Heart right ventricle (tissue), 16 donors: ENCODE results near the gene MYO15A. TPM values are rescaled to one million over a fixed set of nuclear protein-coding genes. Genes with fewer than 3 reads are reported as not detected.

Experiments used
- ATAC-seq, 8 donors: fragments of 200-7000 bp; cut with Tn5 transposase; one replicate each; pipeline ENCODE4 v1.9.1; 2020; ENCODE audit warnings: mild to moderate bottlenecking in 8 of 8, moderate library complexity in 8 of 8, moderate number of reproducible peaks in 1 of 8
- DNase-seq, 2 donors: peaks; one replicate each; pipeline ENCODE4 v3.0.0-alpha.2; 2020
- H3K27ac ChIP-seq, 10 donors: fragments of 200-600 bp; sonication (generic) in 2 of 10; one replicate each; pipeline versions ENCODE4 v1.5.0 to v1.8.0; 2020 to 2022; ENCODE audit warnings: mild to moderate bottlenecking in 3 of 10
- H3K27me3 ChIP-seq, 7 donors: fragments of 200-600 bp; one replicate each; pipeline ENCODE4 v1.8.0; 2021 to 2022; ENCODE audit warnings: mild to moderate bottlenecking in 2 of 7
- H3K36me3 ChIP-seq, 9 donors: fragments of 200-600 bp; sonication (generic) in 1 of 9; one replicate each; pipeline versions ENCODE4 v1.5.0 to v1.8.0; 2020 to 2022; ENCODE audit warnings: mild to moderate bottlenecking in 2 of 9
- H3K4me1 ChIP-seq, 9 donors: fragments of 200-600 bp; sonication (generic) in 1 of 9; one replicate each; pipeline versions ENCODE4 v1.5.0 to v1.8.0; 2020 to 2022; ENCODE audit warnings: mild to moderate bottlenecking in 4 of 9
- H3K4me3 ChIP-seq, 10 donors: fragments of 200-600 bp; sonication (generic) in 2 of 10; one replicate each; pipeline versions ENCODE4 v1.5.0 to v1.8.0; 2020 to 2022; ENCODE audit warnings: mild to moderate bottlenecking in 7 of 10, moderate library complexity in 2 of 10
- H3K9me3 ChIP-seq, 11 donors: fragments of 200-600 bp in 10 of 11; sonication (generic) in 2 of 11; one replicate each; pipeline versions ENCODE4 v1.5.0 to v1.8.0; 2013 to 2022; ENCODE audit warnings: mild to moderate bottlenecking in 2 of 11, control low read depth in 1 of 11, moderate library complexity in 1 of 11
- WGBS, 2 donors: extraction: QIAGEN DNeasy Blood & Tissue Kit; methylation state at CpG; one replicate each; pipeline ENCODE4 v1.1.7; 2013; ENCODE audit warnings: inconsistent platforms in 1 of 2; 5-methylcytosine and 5-hydroxymethylcytosine counted together
- intact Hi-C, 10 donors: fragments of 100-400 bp; cut with DNase I; formaldehyde crosslinking; loops; one replicate each; pipeline versions ENCODE4 v1.11.1 to v1.14.2; 2022
- polyA plus RNA-seq, 2 donors: library from polyadenylated mRNA; stranded (reverse); fragments of 200-250 nt; gene quantifications; one replicate each; pipeline ENCODE4 v1.2.3, GENCODE V29; 2013
- total RNA-seq, 10 donors: library from RNA; stranded (reverse); fragmentation: NEBNext Ultra II Directional in 3 of 10; extraction: Animal tissue kit (Norgen Biotek cat#: 25700) in 3 of 10; gene quantifications; one replicate each; pipeline versions ENCODE4 v1.2.1 to v1.2.4, GENCODE V29; 2021 to 2023
- TF ChIP-seq, protein P1 (sequence below), 9 donors: fragments of 200-600 bp; sonication (generic) in 2 of 9; IDR thresholded peaks; one replicate each; pipeline versions ENCODE4 v1.5.0 to v1.8.0; 2021 to 2022; ENCODE audit warnings: antibody characterized with exemption in 9 of 9, mild to moderate bottlenecking in 5 of 9, moderate library complexity in 1 of 9
- donor health status: Arrhythmogenic right ventricular cardiomyopathy.
- donor health status: ischemic (EF 13 %, LVEDD 7.1; RV severe dilation, severe dysfunction).
- donor health status: healthy with polysubstance abuse.
- donor health status: DM: no; HTN: yes; CAD: no.
- donor health status: DM: no; HTN: no; CAD: no.
- donor health status: ischemic (EF 25% LVEDD 6.9; RV normal size, moderate dysfunction).
- donor health status: ischemic (EF 25% LVEDD 5.7; RV mildly dilated, moderate dysfunction).
- donor health status: healthy.
- donor health status: DM: yes; HTN: yes; CAD: no.
- donor health status: Ischemic cardiomyopathy.
- donor health status: ischemic (EF 35%, LVEDD 5.7; RV mildly dilated, moderate dysfunction).
- donor health status: nonischemic (EF 11% LVEDD 7.7; RV severe dilation, severe dysfunction).
- donor health status: DM: yes; HTN: yes; CAD: no.
- donor health status: PGD.
- donor health status: ischemic (EF 29% LVEDD 5.4; RV normal size, mild dysfunction).
- donor health status: nonischemic (EF 23%, LVEDD 6.1; RV moderate dilation, normal function).

Gene MYO15A
- total and polyA plus RNA-seq, 12 donors, result 0.11 to 1.2 (median 0.27) TPM; not detected in 3

DNA sequence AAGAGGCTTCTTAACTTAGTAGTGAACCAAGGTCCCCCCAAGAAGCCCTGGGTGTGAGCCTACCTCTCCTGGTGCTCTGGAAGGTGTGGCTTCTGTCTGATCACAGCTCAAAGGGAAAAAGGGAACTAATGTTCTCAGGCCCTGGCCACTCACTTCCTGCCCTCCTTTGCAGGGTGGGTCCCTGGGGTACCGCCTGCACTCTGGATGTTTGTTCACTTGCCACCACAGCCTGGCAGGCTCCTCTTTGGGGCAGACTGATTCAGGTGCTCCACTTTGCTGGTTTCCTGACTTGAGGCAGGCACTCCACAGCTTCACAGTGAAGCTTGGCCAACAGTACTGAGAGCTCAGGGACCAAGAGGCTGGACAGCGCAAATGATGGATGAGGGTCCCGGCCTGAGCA, 5.9 kb upstream of the MYO15A start:
- peaks cover 0 to 97% (median 18%) of the 10 kb centered on the region in 9 donors for H3K36me3 ChIP-seq
- no peak overlapping the region for H3K27ac ChIP-seq
- no peaks in the 10 kb centered on the region for H3K9me3 ChIP-seq
- H3K4me3 ChIP-seq, result no peak overlapping the region
- DNase-seq (no peak), ATAC-seq (no peak)
- TF ChIP-seq, protein P1, sequence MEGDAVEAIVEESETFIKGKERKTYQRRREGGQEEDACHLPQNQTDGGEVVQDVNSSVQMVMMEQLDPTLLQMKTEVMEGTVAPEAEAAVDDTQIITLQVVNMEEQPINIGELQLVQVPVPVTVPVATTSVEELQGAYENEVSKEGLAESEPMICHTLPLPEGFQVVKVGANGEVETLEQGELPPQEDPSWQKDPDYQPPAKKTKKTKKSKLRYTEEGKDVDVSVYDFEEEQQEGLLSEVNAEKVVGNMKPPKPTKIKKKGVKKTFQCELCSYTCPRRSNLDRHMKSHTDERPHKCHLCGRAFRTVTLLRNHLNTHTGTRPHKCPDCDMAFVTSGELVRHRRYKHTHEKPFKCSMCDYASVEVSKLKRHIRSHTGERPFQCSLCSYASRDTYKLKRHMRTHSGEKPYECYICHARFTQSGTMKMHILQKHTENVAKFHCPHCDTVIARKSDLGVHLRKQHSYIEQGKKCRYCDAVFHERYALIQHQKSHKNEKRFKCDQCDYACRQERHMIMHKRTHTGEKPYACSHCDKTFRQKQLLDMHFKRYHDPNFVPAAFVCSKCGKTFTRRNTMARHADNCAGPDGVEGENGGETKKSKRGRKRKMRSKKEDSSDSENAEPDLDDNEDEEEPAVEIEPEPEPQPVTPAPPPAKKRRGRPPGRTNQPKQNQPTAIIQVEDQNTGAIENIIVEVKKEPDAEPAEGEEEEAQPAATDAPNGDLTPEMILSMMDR (IDR thresholded peaks at IDR 0.05), result no peak
- intact Hi-C loops, result no loop called here
- no peaks in the 10 kb centered on the region for H3K27me3 ChIP-seq
- WGBS, 2 donors, result 93 to 97% methylated on average over 3 of the region's 3 CpGs
- no peaks in the 10 kb centered on the region for H3K4me1 ChIP-seq

DNA sequence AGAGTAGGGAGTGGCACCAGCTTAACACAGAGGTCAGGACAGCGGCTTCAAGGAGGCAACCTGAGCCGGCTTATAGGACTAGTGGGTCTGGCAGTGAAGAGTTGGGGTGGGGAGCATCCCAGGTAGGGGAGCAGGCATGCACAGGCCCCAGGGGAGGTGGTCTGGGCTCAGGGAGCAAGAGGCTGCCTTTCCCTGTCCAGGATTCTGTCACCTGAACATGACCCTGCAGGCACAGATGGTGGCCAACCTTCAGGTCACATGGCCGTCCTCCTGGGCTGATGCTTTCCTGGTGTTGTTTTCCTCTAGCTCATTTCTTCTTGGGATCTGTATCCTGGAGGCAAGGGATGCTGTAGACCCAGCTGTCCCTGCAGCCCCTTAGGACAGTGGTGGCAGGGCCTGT, 3.5 kb upstream of the MYO15A start:
- TF ChIP-seq, protein P1 (IDR thresholded peaks at IDR 0.05), result no peak
- Histone ChIP-seq H3K36me3 (peaks cover 0 to 74% (median 8%) of the 10 kb centered on the region in 9 donors), H3K27ac (no peak overlapping the region), H3K27me3 (no peaks in the 10 kb centered on the region), H3K9me3 (no peaks in the 10 kb centered on the region), H3K4me3 (no peak overlapping the region), H3K4me1 (no peaks in the 10 kb centered on the region)
- WGBS, 2 donors, result 88 to 90% methylated on average over 3 of the region's 3 CpGs
- no peak for DNase-seq
- intact Hi-C loops, result no loop called here
- ATAC-seq, result no peak

DNA sequence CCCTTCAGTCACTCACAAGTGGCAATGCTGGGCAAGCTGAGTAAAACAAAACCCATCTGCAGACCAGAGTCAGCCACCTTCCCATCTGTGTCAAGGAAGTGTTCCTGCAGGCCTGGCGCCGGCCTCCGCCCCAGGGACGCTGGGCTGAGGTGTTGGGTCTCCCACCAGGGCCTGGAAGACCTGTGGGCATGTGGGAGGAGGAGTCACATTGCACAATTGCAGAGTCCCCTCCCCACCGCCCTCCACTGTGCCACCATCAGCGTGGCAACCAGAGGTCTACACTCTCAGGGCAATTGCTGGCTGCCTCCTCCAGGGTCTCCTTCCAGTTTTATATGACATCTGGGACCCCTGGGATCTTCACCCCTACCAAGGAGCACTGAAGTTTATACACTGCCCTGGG, 3.0 kb upstream of the MYO15A start:
- Histone ChIP-seq H3K4me1 (no peaks in the 10 kb centered on the region), H3K4me3 (no peak overlapping the region), H3K27me3 (no peaks in the 10 kb centered on the region), H3K9me3 (no peaks in the 10 kb centered on the region), H3K27ac (no peak overlapping the region), H3K36me3 (peaks cover 0 to 68% (median 8%) of the 10 kb centered on the region in 9 donors)
- intact Hi-C loops, result no loop called here
- DNase-seq (no peak), ATAC-seq (no peak)
- 87 to 98% methylated on average over 6 of the region's 6 CpGs for WGBS, 2 donors
- TF ChIP-seq, protein P1 (IDR thresholded peaks at IDR 0.05), result no peak

DNA sequence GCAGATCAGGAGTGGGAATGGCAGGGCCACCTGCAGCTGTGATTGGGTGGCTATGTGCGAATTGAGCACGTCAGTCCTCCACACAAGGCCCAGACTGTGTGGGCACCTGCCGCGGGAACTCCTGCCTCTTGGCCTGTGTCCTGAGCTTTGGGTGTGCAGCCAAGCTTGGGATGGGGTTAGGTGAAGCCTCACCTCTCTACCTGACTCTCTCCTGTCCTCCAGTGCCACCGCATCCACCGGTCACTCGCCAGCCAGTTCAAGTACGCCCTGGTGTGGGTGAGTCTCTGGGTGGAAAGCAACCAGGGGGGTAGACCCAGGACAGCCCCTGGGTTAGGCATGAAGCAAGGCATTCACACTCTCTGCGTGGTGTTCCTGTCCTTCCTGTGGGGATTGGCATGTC, 2.3 kb upstream of the MYO15A start:
- H3K27ac ChIP-seq, result no peak overlapping the region
- H3K4me1 ChIP-seq, result no peaks in the 10 kb centered on the region
- intact Hi-C loops, result no loop called here
- ATAC-seq (no peak), DNase-seq (no peak)
- 93 to 96% methylated on average over 9 of the region's 9 CpGs for WGBS, 2 donors
- TF ChIP-seq, protein P1 (IDR thresholded peaks at IDR 0.05), result no peak
- H3K4me3 ChIP-seq, result no peak overlapping the region
- peaks cover 0 to 62% (median 8%) of the 10 kb centered on the region in 9 donors for H3K36me3 ChIP-seq
- no peaks in the 10 kb centered on the region for H3K9me3 ChIP-seq
- no peaks in the 10 kb centered on the region for H3K27me3 ChIP-seq
